CD4-positive, alpha-beta T cell (primary cell): ENCODE measurements around the gene EVA1B. TPM values are rescaled to one million over a fixed set of nuclear protein-coding genes. Genes with fewer than 3 reads are reported as not detected.

Experiments used
- ATAC-seq: fragments of 200-7000 bp; cut with Tn5 transposase; one replicate; pipeline ENCODE4 v1.10.0; 2022; ENCODE audit warnings: mild to moderate bottlenecking; ENCODE audit not compliant: poor library complexity
- CTCF ChIA-PET: fragments of 350-600 bp; sonication (Branson Sonifier 250); formaldehyde crosslinking; loops from one replicate; lab custom pipeline; 2021; ENCODE audit warnings: antibody characterized with exemption, inconsistent platforms; lab: Charles Lee
- POLR2A ChIA-PET: fragments of 350-600 bp; sonication (Branson Sonifier 250); formaldehyde crosslinking; loops from one replicate; lab custom pipeline; 2021; ENCODE audit warnings: antibody characterized with exemption, inconsistent platforms; lab: Charles Lee
- DNase-seq, 14 experiments: peaks; one replicate each; pipeline ENCODE4 v3.0.0-alpha.2; 2013 to 2020; ENCODE audit warnings: mixed read lengths in 2 of 14
- H3K27ac ChIP-seq, 2 donors: one replicate each; pipeline versions ENCODE4 v1.5.1 to v1.7.0; 2013; ENCODE audit warnings: low read length in 2 of 2, low read depth in 1 of 2, mild to moderate bottlenecking in 1 of 2
- H3K27me3 ChIP-seq, 2 experiments: 1 replicate in 1 of 2; 2 replicates in 1 of 2; pipeline versions ENCODE4 v1.6.1 to v1.7.0; 2013; ENCODE audit warnings: low read length in 2 of 2, control low read depth in 1 of 2, mild to moderate bottlenecking in 1 of 2, moderate library complexity in 1 of 2; ENCODE audit not compliant: insufficient read depth in 2 of 2, control insufficient read depth in 1 of 2
- H3K36me3 ChIP-seq: one replicate; pipeline ENCODE4 v1.6.1; 2013; ENCODE audit warnings: low read length, control low read depth; ENCODE audit not compliant: insufficient read depth
- H3K4me1 ChIP-seq: one replicate; pipeline ENCODE4 v1.6.1; 2013; ENCODE audit warnings: low read length, control low read depth; ENCODE audit not compliant: insufficient read depth
- H3K4me3 ChIP-seq: one replicate; pipeline ENCODE4 v1.5.1; 2013; ENCODE audit warnings: mild to moderate bottlenecking, low read length, moderate library complexity
- H3K9me3 ChIP-seq, 2 experiments: 1 replicate in 1 of 2; 2 replicates in 1 of 2; pipeline versions ENCODE4 v1.6.1 to v1.7.0; 2013; ENCODE audit warnings: low read length in 2 of 2, mild to moderate bottlenecking in 2 of 2, control low read depth in 1 of 2, moderate library complexity in 1 of 2; ENCODE audit not compliant: control insufficient read depth in 1 of 2, insufficient read depth in 1 of 2
- H3K27ac Mint-ChIP-seq: one replicate; pipeline ENCODE4 v1.8.0; 2020; ENCODE audit warnings: mixed read lengths
- H3K27me3 Mint-ChIP-seq: one replicate; pipeline ENCODE4 v1.8.0; 2021; ENCODE audit warnings: mixed read lengths
- H3K36me3 Mint-ChIP-seq: one replicate; pipeline ENCODE4 v1.8.0; 2021; ENCODE audit warnings: low read depth, mixed read lengths
- H3K4me1 Mint-ChIP-seq: one replicate; pipeline ENCODE4 v1.8.0; 2021; ENCODE audit warnings: low read depth, mixed read lengths
- H3K4me3 Mint-ChIP-seq: one replicate; pipeline ENCODE4 v1.8.0; 2020; ENCODE audit warnings: mild to moderate bottlenecking, mixed read lengths
- H3K9me3 Mint-ChIP-seq: one replicate; pipeline ENCODE4 v1.8.0; 2020; ENCODE audit warnings: mixed read lengths
- CTCF ChIP-seq: fragments of 200-600 bp; IDR thresholded peaks from one replicate; pipeline ENCODE4 v1.8.0; 2022; ENCODE audit warnings: antibody characterized with exemption, mild to moderate bottlenecking
- intact Hi-C, 2 experiments: fragments of 100-400 bp; cut with DNase I in 1 of 2; cut with micrococcal nuclease in 1 of 2; formaldehyde crosslinking; loops; one replicate each; pipeline versions ENCODE4 v1.15.1 to v1.9.0; 2023 to 2025; cut with DNase I, micrococcal nuclease
- total RNA-seq, 174 experiments: library from RNA in 2 of 174; stranded (reverse) in 2 of 174; gene quantifications; one replicate each; pipeline ENCODE4 v1.2.3 and lab custom pipeline; 2021 to 2026

Gene EVA1B
- total RNA-seq, 2 experiments from 2014 or later: 1.5 to 1.8 TPM

DNA sequence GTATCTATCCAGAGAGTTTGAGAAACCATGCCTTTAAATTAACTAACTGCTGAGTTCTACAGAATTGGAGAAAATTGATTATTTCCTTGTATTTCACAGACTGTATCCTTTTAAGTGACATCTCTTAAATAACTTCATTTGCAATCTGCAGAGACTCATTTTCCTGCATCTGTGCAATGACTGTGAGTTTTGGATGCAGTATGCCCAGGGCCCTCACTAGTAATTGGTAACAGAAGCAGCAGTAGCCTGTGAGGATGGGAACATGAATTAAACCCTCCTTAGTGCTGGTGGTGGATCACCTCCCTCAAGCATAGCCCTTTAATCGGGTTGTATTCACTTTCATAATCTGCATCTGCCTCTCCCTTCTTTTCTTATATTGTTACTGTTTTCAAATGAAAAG is 38.9 kb downstream of the EVA1B start:
- no peak for TF ChIP-seq CTCF
- intact Hi-C loops: loop anchor here (2.0 to 5.0 kb wide), 3 partner anchors 52 to 96 kb away; partner anchors contain the start of gene THRAP3 (in 1 of the 2)

GRCh38 chr1:36284061-36284460 is 39.4 kb downstream of the EVA1B start:
- Mint-ChIP-seq H3K36me3 (peaks cover 75% of the 10 kb centered on the region), H3K4me1 (peaks cover 40% of the 10 kb centered on the region), H3K27me3 (no peaks in the 10 kb centered on the region), H3K4me3 (no peak overlapping the region), H3K9me3 (no peaks in the 10 kb centered on the region), H3K27ac (peak overlapping the region; percentile 53)
- ChIA-PET CTCF (no interaction called here), POLR2A (no interaction called here)
- Histone ChIP-seq H3K4me1 (no peaks in the 10 kb centered on the region), H3K27me3 (no peaks in the 10 kb centered on the region), H3K27ac (no peak overlapping the region), H3K4me3 (no peak overlapping the region), H3K9me3 (no peaks in the 10 kb centered on the region), H3K36me3 (peaks cover 59% of the 10 kb centered on the region)
- ATAC-seq: no peak
- no peak for DNase-seq
- intact Hi-C loops: loop anchor here (2.0 to 5.0 kb wide), 3 partner anchors 52 to 95 kb away; partner anchors contain the start of gene THRAP3 (in 1 of the 2)
- no peak for TF ChIP-seq CTCF

More for the DNA sequence above, 38.9 kb downstream of the EVA1B start:
- H3K36me3 Mint-ChIP-seq: peaks cover 79% of the 10 kb centered on the region
- Histone ChIP-seq H3K36me3 (peaks cover 64% of the 10 kb centered on the region), H3K4me3 (no peak overlapping the region), H3K27ac (no peak overlapping the region), H3K4me1 (no peaks in the 10 kb centered on the region), H3K27me3 (no peaks in the 10 kb centered on the region), H3K9me3 (no peaks in the 10 kb centered on the region)
- no peaks in the 10 kb centered on the region for H3K9me3 Mint-ChIP-seq
- no peak for DNase-seq
- peak overlapping the region; percentile 53 for H3K27ac Mint-ChIP-seq
- no peak for ATAC-seq
- H3K4me1 Mint-ChIP-seq: peaks cover 36% of the 10 kb centered on the region
- H3K27me3 Mint-ChIP-seq: no peaks in the 10 kb centered on the region
- no peak overlapping the region for H3K4me3 Mint-ChIP-seq
- POLR2A ChIA-PET: interaction anchor here (0.7 kb wide), 1 partner anchor 43 kb away, joined by 3 read pairs; no protein-coding TSS in a partner anchor
- CTCF ChIA-PET: interaction anchor here (1.3 to 2.0 kb wide), 7 partner anchors 13 to 188 kb away, joined by 3 to 27 read pairs (median 5); partner anchors contain the start of genes THRAP3 and TRAPPC3

DNA sequence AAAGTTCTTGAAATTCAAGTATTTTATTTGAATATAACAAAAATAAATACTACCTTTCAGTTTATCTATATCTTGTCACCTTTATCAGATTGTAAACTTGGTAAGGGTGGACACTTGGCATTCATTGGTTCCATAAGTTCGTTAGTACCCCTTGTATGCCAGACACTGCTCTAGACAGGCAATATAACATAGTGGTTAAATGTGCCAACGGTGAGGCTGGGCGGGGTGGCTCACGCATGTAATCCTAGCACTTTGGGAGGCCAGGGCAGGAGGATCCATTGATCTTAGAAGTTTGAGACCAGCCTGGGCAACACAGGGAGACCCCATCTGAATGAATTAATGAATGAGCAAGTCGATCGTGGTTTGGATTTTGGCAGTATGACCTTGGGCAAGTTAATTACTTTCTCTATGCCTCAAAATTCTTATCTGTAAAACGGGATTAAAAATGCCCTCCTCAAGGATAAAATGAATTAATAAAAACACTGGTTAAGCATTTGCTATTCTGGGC is 43.6 kb downstream of the EVA1B start:
- ChIA-PET CTCF (no interaction called here), POLR2A (no interaction called here)
- no peak for DNase-seq
- Mint-ChIP-seq H3K4me3 (no peak overlapping the region), H3K36me3 (peaks cover 40% of the 10 kb centered on the region), H3K9me3 (no peaks in the 10 kb centered on the region), H3K27ac (peak overlapping the region; percentile 66), H3K27me3 (no peaks in the 10 kb centered on the region), H3K4me1 (peaks cover 18% of the 10 kb centered on the region)
- peaks cover 6% of the 10 kb centered on the region for H3K4me1 ChIP-seq
- H3K4me3 ChIP-seq: no peak overlapping the region
- H3K36me3 ChIP-seq: peaks cover 25% of the 10 kb centered on the region
- no peak overlapping the region for H3K27ac ChIP-seq
- intact Hi-C loops: loop anchor here in 1 of 2 experiments (5.0 kb wide), 1 partner anchor 48 kb away; no protein-coding TSS in a partner anchor
- no peak for TF ChIP-seq CTCF
- no peaks in the 10 kb centered on the region for H3K27me3 ChIP-seq
- ATAC-seq: no peak
- no peaks in the 10 kb centered on the region for H3K9me3 ChIP-seq
